MCF 10A (cell line): ENCODE data around the gene SHMT1. TPM values are rescaled to one million over a fixed set of nuclear protein-coding genes. Genes with fewer than 3 reads are reported as not detected.

Experiments used
- BruUV-seq: library from RNA; stranded (reverse); fragments of 400-500 nt; replicated peaks from 2 replicates; lab custom pipeline; 2021; lab: Mats Ljungman, UMichigan
- CTCF ChIA-PET: fragments of 300-600 bp; sonication (Branson Sonifier 250); formaldehyde crosslinking; extraction: SDS; loops from one replicate; lab custom pipeline; 2021; ENCODE audit warnings: antibody characterized with exemption, inconsistent platforms; lab: Yijun Ruan, JAX
- POLR2A ChIA-PET: fragments of 300-600, 350-650 bp; sonication (Branson Sonifier 250); formaldehyde crosslinking; extraction: SDS; loops from one replicate; lab custom pipeline; 2020; ENCODE audit warnings: antibody characterized with exemption, inconsistent platforms; lab: Yijun Ruan, JAX
- DNase-seq: peaks from one replicate; pipeline ENCODE4 v3.0.0-alpha.2; 2018; ENCODE audit not compliant: unreplicated experiment
- H3K27ac Mint-ChIP-seq: one replicate; pipeline ENCODE4 v1.8.0; 2022; ENCODE audit warnings: mild to moderate bottlenecking, low read depth, mixed read lengths; ENCODE audit not compliant: unreplicated experiment
- H3K27me3 Mint-ChIP-seq: one replicate; pipeline ENCODE4 v1.8.0; 2022; ENCODE audit warnings: mixed read lengths; ENCODE audit not compliant: insufficient read depth, unreplicated experiment
- H3K36me3 Mint-ChIP-seq: one replicate; pipeline ENCODE4 v1.8.0; 2022; ENCODE audit warnings: mild to moderate bottlenecking, moderate library complexity, mixed read lengths; ENCODE audit not compliant: insufficient read depth, unreplicated experiment
- H3K4me1 Mint-ChIP-seq: one replicate; pipeline ENCODE4 v1.8.0; 2022; ENCODE audit warnings: mixed read lengths; ENCODE audit not compliant: insufficient read depth, unreplicated experiment
- H3K4me3 Mint-ChIP-seq: one replicate; pipeline ENCODE4 v1.8.0; 2022; ENCODE audit warnings: mild to moderate bottlenecking, moderate library complexity, mixed read lengths; ENCODE audit not compliant: unreplicated experiment
- H3K9me3 Mint-ChIP-seq: one replicate; pipeline ENCODE4 v1.8.0; 2022; ENCODE audit warnings: mixed read lengths; ENCODE audit not compliant: unreplicated experiment
- CTCF ChIP-seq: fragments of 200-600 bp; IDR thresholded peaks from one replicate; pipeline ENCODE4 v1.8.0; 2022; ENCODE audit warnings: antibody characterized with exemption, mild to moderate bottlenecking; ENCODE audit not compliant: unreplicated experiment
- intact Hi-C: fragments of 100-400 bp; cut with micrococcal nuclease; formaldehyde crosslinking; loops from 2 replicates; pipeline ENCODE4 v1.14.1; 2022
- total RNA-seq: library from RNA; stranded (reverse); gene quantifications from 2 replicates; pipeline ENCODE4 v1.2.3, GENCODE V29; 2022

Gene SHMT1
- total RNA-seq, 1 experiment from 2014 or later = 23.0 TPM

DNA sequence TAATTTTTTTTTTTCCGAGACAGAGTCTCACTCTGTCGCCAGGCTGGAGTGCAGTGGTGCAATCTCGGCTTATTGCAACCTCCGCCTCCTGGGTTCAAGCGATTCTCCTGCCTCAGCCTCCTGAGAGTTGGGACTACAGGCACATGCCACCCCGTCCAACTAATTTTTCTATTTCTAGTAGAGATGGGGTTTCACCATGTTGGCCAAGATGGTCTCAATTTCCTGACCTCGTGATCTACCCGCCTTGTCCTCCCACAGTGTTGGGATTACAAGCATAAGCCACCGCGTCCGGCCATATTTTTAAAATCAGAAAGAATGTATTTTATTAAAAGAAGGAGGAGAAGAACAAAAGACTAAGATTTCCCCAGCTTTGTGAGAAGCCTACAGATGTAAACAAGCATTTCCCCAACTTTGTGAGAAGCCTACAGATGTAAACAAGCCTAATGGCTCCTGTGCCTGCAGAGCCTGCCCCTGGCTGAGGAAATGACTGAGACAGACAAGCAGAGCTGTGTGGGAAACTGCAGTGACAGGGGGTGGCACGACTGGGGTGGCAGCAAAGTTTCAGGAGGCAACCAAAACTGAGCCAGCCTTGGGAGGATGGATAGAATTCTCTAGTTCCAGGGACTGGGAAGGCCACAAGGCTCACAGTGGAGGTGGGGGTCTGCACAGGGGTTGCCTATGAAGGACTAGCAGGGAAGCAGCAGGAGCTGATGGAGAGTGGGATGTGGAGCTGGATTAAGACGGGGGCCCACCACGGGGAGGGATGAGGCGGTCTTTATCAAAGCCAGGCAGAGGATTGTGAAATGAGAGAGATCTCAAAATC lies 71.4 kb downstream of the SHMT1 start:
- Mint-ChIP-seq H3K36me3 (peaks cover 80% of the 10 kb centered on the region), H3K4me1 (no peaks in the 10 kb centered on the region), H3K27ac (no peak overlapping the region), H3K4me3 (no peak overlapping the region), H3K27me3 (no peaks in the 10 kb centered on the region), H3K9me3 (no peaks in the 10 kb centered on the region)
- no peak for TF ChIP-seq CTCF
- ChIA-PET CTCF (no interaction called here), POLR2A (no interaction called here)
- DNase-seq = no peak
- intact Hi-C loops = no loop called here
- no TSS peak for BruUV-seq

GRCh38 chr17:18285296-18285695 lies 78.1 kb downstream of the SHMT1 start:
- no peaks in the 10 kb centered on the region for H3K4me1 Mint-ChIP-seq
- intact Hi-C loops = no loop called here
- peaks cover 90% of the 10 kb centered on the region for H3K36me3 Mint-ChIP-seq
- no peak overlapping the region for H3K27ac Mint-ChIP-seq
- no TSS peak for BruUV-seq
- CTCF ChIA-PET = interaction anchor here (1.3 kb wide), 1 partner anchor 15 kb away, joined by 9 read pairs; no protein-coding TSS in a partner anchor
- TF ChIP-seq CTCF = no peak
- H3K9me3 Mint-ChIP-seq = no peaks in the 10 kb centered on the region
- POLR2A ChIA-PET = interaction anchor here (1.2 kb wide), 1 partner anchor 55 kb away, joined by 3 read pairs; no protein-coding TSS in a partner anchor
- no peak overlapping the region for H3K4me3 Mint-ChIP-seq
- no peaks in the 10 kb centered on the region for H3K27me3 Mint-ChIP-seq
- DNase-seq = no peak

GRCh38 chr17:18281788-18282187 lies 81.6 kb downstream of the SHMT1 start:
- Mint-ChIP-seq H3K27me3 (no peaks in the 10 kb centered on the region), H3K36me3 (peaks cover 86% of the 10 kb centered on the region), H3K4me3 (no peak overlapping the region), H3K9me3 (no peaks in the 10 kb centered on the region), H3K4me1 (no peaks in the 10 kb centered on the region), H3K27ac (no peak overlapping the region)
- no TSS peak for BruUV-seq
- ChIA-PET CTCF (interaction anchor here (0.5 to 0.6 kb wide), 2 partner anchors 16 to 97 kb away, joined by 3 read pairs; no protein-coding TSS in a partner anchor), POLR2A (interaction anchor here (1.2 kb wide), 2 partner anchors 29 to 31 kb away, joined by 3 to 5 read pairs; no protein-coding TSS in a partner anchor)
- no peak for TF ChIP-seq CTCF
- intact Hi-C loops = no loop called here
- DNase-seq = no peak

DNA sequence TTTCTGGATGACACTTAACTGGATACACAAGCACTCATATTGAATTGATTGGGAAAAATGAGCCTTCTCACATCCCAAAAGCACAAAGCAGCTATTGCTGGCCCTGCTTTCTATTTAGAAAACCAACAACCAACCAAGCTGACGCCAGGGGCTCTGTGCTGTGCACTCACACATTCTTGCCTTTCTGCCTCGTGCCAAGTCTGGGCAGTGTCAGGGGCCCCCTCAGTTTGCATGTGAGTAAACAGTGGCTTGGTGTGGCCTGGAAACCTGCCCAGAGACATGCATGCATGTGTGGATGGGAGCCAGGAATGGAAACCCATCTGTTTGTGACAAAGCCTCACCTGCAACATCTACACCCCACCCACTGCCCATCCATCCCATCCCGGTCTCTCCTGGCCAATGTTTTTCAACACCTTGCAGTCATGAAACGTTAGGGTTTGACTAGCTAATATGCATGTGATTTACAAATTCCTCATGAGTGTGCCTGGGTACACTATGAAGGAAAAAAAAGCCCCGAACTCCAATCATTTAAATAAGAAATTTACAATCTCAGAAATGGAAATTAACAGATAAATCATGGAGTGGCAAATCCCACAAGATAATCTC lies 82.5 kb downstream of the SHMT1 start:
- POLR2A ChIA-PET = no interaction called here
- Mint-ChIP-seq H3K27me3 (no peaks in the 10 kb centered on the region), H3K4me3 (no peak overlapping the region), H3K9me3 (no peaks in the 10 kb centered on the region), H3K36me3 (peaks cover 86% of the 10 kb centered on the region), H3K27ac (no peak overlapping the region), H3K4me1 (no peaks in the 10 kb centered on the region)
- CTCF ChIA-PET = interaction anchor here (0.7 kb wide), 1 partner anchor 20 kb away, joined by 4 read pairs; no protein-coding TSS in a partner anchor
- DNase-seq = no peak
- TF ChIP-seq CTCF = no peak
- intact Hi-C loops = no loop called here
- BruUV-seq = no TSS peak
